Endothelial cell of umbilical vein (primary cell): Measurements from ENCODE around the gene AGXT. TPM values are rescaled to one million over a fixed set of nuclear protein-coding genes. Genes with fewer than 3 reads are reported as not detected.

ENCODE experiments used
- BruUV-seq: library from RNA; stranded (reverse); fragments of 400-500 nt; replicated peaks from 2 replicates; lab custom pipeline; 2021; lab: Mats Ljungman, UMichigan
- CTCF ChIA-PET: fragments of 300-600, 350-600 bp; sonication (Branson Sonifier 250); formaldehyde crosslinking; loops from one replicate; lab custom pipeline; 2021; ENCODE audit warnings: antibody characterized with exemption, inconsistent platforms; lab: Charles Lee
- POLR2A ChIA-PET: fragments of 300-600, 350-600 bp; sonication (Branson Sonifier 250); formaldehyde crosslinking; loops from one replicate; lab custom pipeline; 2021; ENCODE audit warnings: antibody characterized with exemption, inconsistent platforms; lab: Charles Lee
- DNase-seq: peaks from one replicate; pipeline ENCODE4 v3.0.0-alpha.2; 2011; ENCODE audit warnings: low read depth, low spot score
- FAIRE-seq: peaks from 2 replicates; lab custom pipeline; 2011; peaks lifted over from hg19 to GRCh38; lab: Jason Lieb, UNC
- H2AFZ ChIP-seq: 2 replicates; pipeline ENCODE4 v1.6.0; 2012; ENCODE audit warnings: low read depth, low read length, control low read depth, inconsistent platforms
- H3K27ac ChIP-seq: 2 replicates; pipeline ENCODE4 v1.5.1; 2011; ENCODE audit warnings: low read depth, mild to moderate bottlenecking, control low read depth, low read length, moderate library complexity; ENCODE audit not compliant: insufficient read depth
- H3K27me3 ChIP-seq, 2 experiments: 2 replicates each; pipeline versions ENCODE4 v1.6.0 to v1.6.1; 2011; ENCODE audit warnings: low read length in 2 of 2, mixed read lengths in 1 of 2; ENCODE audit not compliant: control insufficient read depth in 2 of 2, insufficient read depth in 2 of 2
- H3K36me3 ChIP-seq, 2 experiments: 2 replicates in 1 of 2; 3 replicates in 1 of 2; pipeline ENCODE4 v1.5.1; 2011; ENCODE audit warnings: low read length in 2 of 2, mild to moderate bottlenecking in 1 of 2, moderate library complexity in 1 of 2; ENCODE audit not compliant: control insufficient read depth in 2 of 2, insufficient read depth in 2 of 2; ENCODE audit errors: extremely low read depth in 1 of 2
- H3K4me1 ChIP-seq: 3 replicates; pipeline ENCODE4 v1.5.1; 2011; ENCODE audit warnings: mild to moderate bottlenecking, low read length; ENCODE audit not compliant: control insufficient read depth, insufficient read depth; ENCODE audit errors: extremely low read depth
- H3K4me2 ChIP-seq: 2 replicates; pipeline ENCODE4 v1.6.1; 2011; ENCODE audit warnings: low read length, control low read depth, mixed read lengths; ENCODE audit not compliant: insufficient read depth
- H3K4me3 ChIP-seq, 3 experiments: fragments of 200-600 bp in 1 of 3; sonication (generic), shearing (Covaris generic) in 1 of 3; replicated peaks in 1 of 3; 2 replicates each; pipeline ENCODE4 v1.5.1; 2011 to 2016; ENCODE audit warnings: control low read depth in 3 of 3, low read length in 3 of 3, mild to moderate bottlenecking in 2 of 3, inconsistent platforms in 1 of 3, low read depth in 1 of 3, moderate library complexity in 1 of 3; ENCODE audit not compliant: insufficient read depth in 1 of 3
- H3K79me2 ChIP-seq: 2 replicates; pipeline ENCODE4 v1.6.0; 2012; ENCODE audit warnings: low read length, inconsistent platforms; ENCODE audit not compliant: control insufficient read depth, insufficient read depth
- H3K9ac ChIP-seq: replicated peaks from 2 replicates; pipeline ENCODE3; 2011; ENCODE audit warnings: low read length, control low read depth; ENCODE audit not compliant: insufficient read depth; ENCODE audit errors: extremely low read depth
- H3K9me1 ChIP-seq: replicated peaks from 3 replicates; pipeline ENCODE4 v1.6.0; 2011; ENCODE audit warnings: mild to moderate bottlenecking, low read length; ENCODE audit not compliant: control insufficient read depth, insufficient read depth; ENCODE audit errors: extremely low read depth
- H3K9me3 ChIP-seq: replicated peaks from 2 replicates; pipeline ENCODE4 v1.5.1; 2012; ENCODE audit warnings: low read length, inconsistent platforms; ENCODE audit not compliant: control insufficient read depth, insufficient read depth
- H4K20me1 ChIP-seq: replicated peaks from 2 replicates; pipeline ENCODE3; 2011; ENCODE audit warnings: mild to moderate bottlenecking, low read length; ENCODE audit not compliant: control insufficient read depth, insufficient read depth; ENCODE audit errors: extremely low read depth
- CTCF ChIP-seq, 2 donors: IDR thresholded peaks; 1 replicate in 1 of 2; 2 replicates in 1 of 2; pipeline ENCODE4 v1.5.1; 2011; ENCODE audit warnings: low read length in 2 of 2, mild to moderate bottlenecking in 2 of 2, moderate library complexity in 2 of 2, control low read depth in 1 of 2, inconsistent platforms in 1 of 2, low read depth in 1 of 2; ENCODE audit not compliant: insufficient read depth in 1 of 2; ENCODE audit errors: extremely low read depth in 1 of 2
- EZH2 ChIP-seq: IDR thresholded peaks from 2 replicates; pipeline ENCODE4 v1.6.1; 2012; ENCODE audit warnings: borderline replicate concordance, low read depth, mild to moderate bottlenecking, moderate library complexity, low read length, inconsistent platforms; ENCODE audit not compliant: severe bottlenecking
- FOS ChIP-seq: IDR thresholded peaks from 2 replicates; pipeline ENCODE4 v1.6.1; 2011; ENCODE audit warnings: mild to moderate bottlenecking, low read length, moderate library complexity, borderline replicate concordance; ENCODE audit not compliant: insufficient read depth
- GATA2 ChIP-seq: IDR thresholded peaks from 2 replicates; pipeline ENCODE4 v1.7.0; 2011; ENCODE audit warnings: low read depth, mild to moderate bottlenecking, moderate library complexity, mixed read lengths, low read length; ENCODE audit not compliant: insufficient read length, insufficient read depth
- JUN ChIP-seq: IDR thresholded peaks from 2 replicates; pipeline ENCODE4 v1.6.1; 2011; ENCODE audit warnings: borderline replicate concordance, low read depth; ENCODE audit not compliant: insufficient read length, insufficient read depth
- MAX ChIP-seq: IDR thresholded peaks from 2 replicates; pipeline ENCODE4 v1.6.1; 2011; ENCODE audit not compliant: insufficient read depth, insufficient read length
- MYC ChIP-seq: IDR thresholded peaks from one replicate; pipeline ENCODE4 v1.6.1; 2011; ENCODE audit warnings: mild to moderate bottlenecking, low read depth, low read length
- POLR2A ChIP-seq: IDR thresholded peaks from 2 replicates; pipeline ENCODE4 v1.6.1; 2012; ENCODE audit warnings: low read depth, mild to moderate bottlenecking, control low read depth, low read length
- POLR2AphosphoS5 ChIP-seq: IDR thresholded peaks from 2 replicates; pipeline ENCODE4 v1.6.1; 2012; ENCODE audit warnings: low read depth, mild to moderate bottlenecking, control low read depth, low read length, moderate library complexity; ENCODE audit not compliant: insufficient read depth
- dilution Hi-C: fragments of 300-500 bp; cut with MboI; formaldehyde crosslinking; loops from one replicate; pipeline ENCODE4 v1.15.0; 2019; ENCODE audit warnings: low sequenced_read_pairs; ENCODE audit not compliant: extremely low pct_ligation_motif_present
- intact Hi-C: fragments of 100-400 bp; cut with micrococcal nuclease; formaldehyde crosslinking; loops from one replicate; pipeline ENCODE4 v1.10.0; 2022
- polyA plus RNA-seq, 4 experiments: library from polyadenylated mRNA; depleted of rRNA in 3 of 4; stranded (reverse) in 3 of 4; unstranded in 1 of 4; fragments of >200 nt; gene quantifications; 2 replicates each; pipeline versions ENCODE4 v1.2.1 to v1.2.3, GENCODE V29; 2011 to 2012; ENCODE audit warnings: missing spikeins in 1 of 4
- total RNA-seq: library from RNA; stranded (reverse); gene quantifications from 2 replicates; pipeline ENCODE4 v1.2.3, GENCODE V29; 2021

AGXT gene
- total and polyA plus RNA-seq, 2 donors (not counting 3 experiments of a cell fraction or from before 2014, with no cell fraction given): not detected

GRCh38 chr2:240872317-240873097 is 3.9 kb downstream of the AGXT start:
- intact Hi-C loops (no loop called here), dilution Hi-C loops (no loop called here)
- ChIA-PET POLR2A (no interaction called here), CTCF (interaction anchor here (0.9 kb wide), 1 partner anchor 24 kb away, joined by 4 read pairs; no protein-coding TSS in a partner anchor)
- H4K20me1 ChIP-seq: no peaks in the 10 kb centered on the region
- no peaks in the 10 kb centered on the region for H3K27me3 ChIP-seq
- FAIRE-seq (no peak), DNase-seq (no peak)
- no peaks in the 10 kb centered on the region for H3K36me3 ChIP-seq
- no peak overlapping the region for H3K27ac ChIP-seq
- H2AFZ ChIP-seq: no peak overlapping the region
- H3K9me1 ChIP-seq: no peaks in the 10 kb centered on the region
- no peak overlapping the region for H3K4me2 ChIP-seq
- no peaks in the 10 kb centered on the region for H3K4me1 ChIP-seq
- no peak overlapping the region for H3K4me3 ChIP-seq
- H3K9ac ChIP-seq: no peak overlapping the region
- H3K79me2 ChIP-seq: no peaks in the 10 kb centered on the region
- TF ChIP-seq CTCF (IDR thresholded peaks at IDR 0.05; ENCODE audit: extremely low read depth in 1 of 2, insufficient read depth in 1 of 2, low read depth in 1 of 2, low read length in 2 of 2) (no peak), FOS (no peak), POLR2AphosphoS5 (no peak), JUN (no peak), EZH2 (no peak), MAX (no peak), POLR2A (no peak), MYC (no peak), GATA2 (no peak)
- H3K9me3 ChIP-seq: no peaks in the 10 kb centered on the region
- BruUV-seq: no TSS peak
